ENCODE results near the gene CLNK.

DNA sequence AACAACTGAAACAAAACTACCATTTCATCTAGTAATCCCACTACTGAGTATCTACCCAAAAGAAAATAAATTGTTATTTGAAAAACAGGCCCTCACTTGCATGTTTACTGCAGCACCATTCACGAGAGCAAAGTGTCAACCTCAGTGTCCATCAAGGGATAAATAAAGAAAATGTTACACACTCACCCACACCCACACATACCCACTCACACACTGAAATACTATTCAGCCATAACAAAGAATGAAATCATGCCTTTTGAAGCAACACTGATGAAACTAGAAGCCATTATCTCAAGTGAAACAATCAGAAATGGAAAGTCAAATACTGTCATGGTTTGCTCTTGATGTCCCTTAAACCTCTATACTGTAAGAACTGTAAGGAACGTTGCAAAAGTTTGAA is 44.8 kb upstream of the CLNK start:
- TF ChIP-seq, protein P1, sequence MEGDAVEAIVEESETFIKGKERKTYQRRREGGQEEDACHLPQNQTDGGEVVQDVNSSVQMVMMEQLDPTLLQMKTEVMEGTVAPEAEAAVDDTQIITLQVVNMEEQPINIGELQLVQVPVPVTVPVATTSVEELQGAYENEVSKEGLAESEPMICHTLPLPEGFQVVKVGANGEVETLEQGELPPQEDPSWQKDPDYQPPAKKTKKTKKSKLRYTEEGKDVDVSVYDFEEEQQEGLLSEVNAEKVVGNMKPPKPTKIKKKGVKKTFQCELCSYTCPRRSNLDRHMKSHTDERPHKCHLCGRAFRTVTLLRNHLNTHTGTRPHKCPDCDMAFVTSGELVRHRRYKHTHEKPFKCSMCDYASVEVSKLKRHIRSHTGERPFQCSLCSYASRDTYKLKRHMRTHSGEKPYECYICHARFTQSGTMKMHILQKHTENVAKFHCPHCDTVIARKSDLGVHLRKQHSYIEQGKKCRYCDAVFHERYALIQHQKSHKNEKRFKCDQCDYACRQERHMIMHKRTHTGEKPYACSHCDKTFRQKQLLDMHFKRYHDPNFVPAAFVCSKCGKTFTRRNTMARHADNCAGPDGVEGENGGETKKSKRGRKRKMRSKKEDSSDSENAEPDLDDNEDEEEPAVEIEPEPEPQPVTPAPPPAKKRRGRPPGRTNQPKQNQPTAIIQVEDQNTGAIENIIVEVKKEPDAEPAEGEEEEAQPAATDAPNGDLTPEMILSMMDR (IDR thresholded peaks at IDR 0.05): no peak
- no peak for TF ChIP-seq POLR2A (IDR thresholded peaks at IDR 0.05)
